HG03342 (cell line): ENCODE data around the gene COX17.

ENCODE experiments used
- ATAC-seq: cut with Tn5 transposase; IDR thresholded peaks from one replicate; pipeline ENCODE4 v1.9.1; 2021; ENCODE audit warnings: mild to moderate bottlenecking, moderate library complexity; ENCODE audit not compliant: unreplicated experiment

COX17 gene

DNA sequence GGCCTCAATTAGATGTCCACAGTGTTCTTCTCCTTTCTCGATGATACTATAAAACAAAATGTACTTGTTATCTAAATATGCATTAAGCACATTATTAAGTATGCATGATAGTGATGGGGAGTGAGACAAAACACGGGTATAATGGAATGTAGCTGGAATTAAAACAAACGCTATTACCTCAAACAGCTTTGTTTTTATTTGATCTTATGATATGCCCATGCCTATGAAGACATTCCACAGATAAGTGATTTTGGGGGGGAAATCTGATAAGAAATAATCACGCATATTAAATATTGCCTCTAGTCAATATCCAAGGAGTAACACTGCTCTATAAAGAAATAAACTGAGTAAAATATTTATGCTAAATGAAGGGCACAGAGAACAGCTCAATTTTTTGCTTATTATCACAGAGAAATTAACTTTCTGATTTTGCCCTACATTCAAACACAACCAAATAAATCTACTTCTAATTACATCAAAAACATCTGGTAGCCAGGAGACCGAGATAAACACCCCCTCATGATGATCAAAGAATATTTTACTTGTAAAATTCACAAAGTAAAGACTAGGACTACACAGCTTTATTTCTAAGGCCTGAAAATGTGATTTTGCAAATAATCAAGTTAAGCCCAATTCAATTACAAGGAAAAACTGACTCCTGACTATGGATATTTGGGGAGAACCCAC, 1.9 kb downstream of the COX17 start:
- ATAC-seq: no peak

DNA sequence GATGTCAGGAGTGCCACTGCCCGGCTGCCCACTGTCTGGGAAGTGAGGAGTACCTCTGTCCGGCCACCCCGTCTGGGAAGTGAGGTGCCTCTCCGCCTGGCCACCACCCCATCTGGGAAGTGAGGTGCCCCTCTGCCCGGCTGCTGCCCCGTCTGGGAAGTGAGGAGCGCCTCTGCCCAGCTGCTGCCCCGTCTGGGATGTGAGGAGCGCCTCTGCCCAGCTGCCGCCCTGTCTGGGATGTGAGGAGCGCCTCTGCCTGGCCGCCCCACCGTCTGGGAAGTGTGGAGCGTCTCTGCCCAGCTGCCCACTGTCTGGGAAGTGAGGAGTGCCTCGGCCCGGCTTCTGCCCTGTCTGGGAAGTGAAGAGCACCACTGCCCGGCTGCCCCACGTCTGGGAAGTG, 3.3 kb downstream of the COX17 start:
- no peak for ATAC-seq

DNA sequence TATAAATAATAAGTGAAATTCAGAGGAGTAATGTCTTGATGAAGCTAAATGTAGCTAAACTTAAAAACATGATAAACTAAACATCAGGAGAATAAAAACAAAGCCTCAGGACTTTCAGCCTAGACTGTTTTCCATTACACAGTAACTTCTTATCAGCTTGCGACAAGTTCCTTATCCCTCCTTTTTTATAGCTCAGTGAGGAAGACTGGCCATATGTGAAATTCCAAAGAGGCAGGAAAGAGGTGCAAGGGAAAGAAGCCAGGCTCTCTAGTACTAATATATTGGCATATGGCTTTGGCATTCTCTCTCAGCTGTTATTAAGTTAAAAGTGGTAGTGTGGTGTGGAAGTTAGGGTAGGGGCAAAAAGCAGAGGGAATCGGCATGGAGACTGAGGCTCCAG, 4.4 kb downstream of the COX17 start:
- no peak for ATAC-seq

- no peak for ATAC-seq
These were observed 7.2 kb downstream of the COX17 start for GRCh38 chr3:119669906-119670570.

- ATAC-seq: no peak
These were observed 11.1 kb downstream of the COX17 start for GRCh38 chr3:119665954-119666559.

DNA sequence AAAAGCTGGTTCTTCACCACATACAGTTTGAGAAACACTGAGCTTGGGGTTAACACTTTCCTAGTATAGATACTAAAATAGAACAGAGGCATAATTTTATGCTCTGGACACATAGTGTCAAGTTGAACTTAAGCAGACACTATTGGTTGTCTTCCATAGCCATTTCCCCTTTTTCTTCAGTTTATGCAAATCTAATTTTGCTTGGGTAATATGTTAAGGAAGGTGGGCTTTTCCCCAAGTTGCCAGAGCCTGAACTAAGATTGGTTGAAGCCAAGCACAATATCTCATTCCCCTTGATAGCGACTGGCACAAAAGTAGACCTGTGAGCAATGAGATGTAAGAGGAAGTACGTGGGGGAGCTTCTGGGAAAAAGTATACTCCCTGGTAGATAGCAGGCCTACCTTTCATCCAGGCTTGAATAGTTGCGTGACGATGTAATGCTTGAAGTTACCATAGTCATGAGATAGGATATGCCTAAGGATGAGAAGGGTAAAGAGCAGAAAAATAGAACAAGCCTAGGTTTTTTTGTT, 12.3 kb downstream of the COX17 start:
- ATAC-seq: no peak

GRCh38 chr3:119664370-119664769, 12.8 kb downstream of the COX17 start:
- no peak for ATAC-seq

- ATAC-seq: no peak
These were observed 13.3 kb downstream of the COX17 start for GRCh38 chr3:119663885-119664284.

DNA sequence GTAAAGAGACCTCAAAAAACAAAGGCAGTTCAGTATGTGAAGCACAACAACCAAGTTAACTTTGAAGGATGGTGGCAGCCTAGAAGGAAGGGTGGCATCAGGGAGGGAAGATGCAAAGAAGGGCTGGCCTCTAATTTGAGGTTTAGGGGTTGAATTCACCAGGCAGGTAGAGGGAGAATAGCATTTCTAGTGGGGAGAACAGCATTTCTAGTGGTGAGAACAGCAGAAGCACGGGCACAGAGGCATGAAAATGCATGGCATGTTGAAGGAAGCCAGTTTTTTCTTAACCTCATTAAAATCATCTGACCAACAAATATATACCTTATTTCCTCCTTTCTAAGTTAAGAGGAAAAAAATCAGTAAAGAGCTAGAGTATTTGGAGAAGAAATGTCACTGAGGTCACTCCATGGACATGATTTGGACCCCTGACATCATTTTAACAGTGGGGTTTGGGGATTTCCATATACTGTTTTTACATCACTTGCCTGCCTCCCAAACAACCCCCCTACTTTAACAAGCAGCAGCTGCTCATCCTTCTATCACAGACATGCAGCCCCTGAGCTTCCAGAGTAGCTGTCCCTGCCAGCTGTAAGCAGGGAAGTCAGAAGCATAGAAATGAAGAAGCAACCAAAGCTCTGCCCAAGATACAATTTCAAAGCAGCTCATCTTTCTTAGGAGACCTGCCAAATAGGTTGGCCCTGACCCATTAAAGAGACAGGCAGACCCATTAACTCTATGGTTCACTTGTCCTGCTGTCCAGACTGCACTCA, 14.4 kb downstream of the COX17 start:
- no peak for ATAC-seq

GRCh38 chr3:119660474-119661440, 16.4 kb downstream of the COX17 start, which contains the start of gene POPDC2:
Gene POPDC2 (minus strand): TSS chr3:119660589. CDS start chr3:119660423, 166 bp downstream.
- ATAC-seq: no peak

- no peak for ATAC-seq
These were observed 17.5 kb downstream of the COX17 start for GRCh38 chr3:119659606-119660291.

GRCh38 chr3:119658994-119659393, 18.2 kb downstream of the COX17 start:
- ATAC-seq: no peak

DNA sequence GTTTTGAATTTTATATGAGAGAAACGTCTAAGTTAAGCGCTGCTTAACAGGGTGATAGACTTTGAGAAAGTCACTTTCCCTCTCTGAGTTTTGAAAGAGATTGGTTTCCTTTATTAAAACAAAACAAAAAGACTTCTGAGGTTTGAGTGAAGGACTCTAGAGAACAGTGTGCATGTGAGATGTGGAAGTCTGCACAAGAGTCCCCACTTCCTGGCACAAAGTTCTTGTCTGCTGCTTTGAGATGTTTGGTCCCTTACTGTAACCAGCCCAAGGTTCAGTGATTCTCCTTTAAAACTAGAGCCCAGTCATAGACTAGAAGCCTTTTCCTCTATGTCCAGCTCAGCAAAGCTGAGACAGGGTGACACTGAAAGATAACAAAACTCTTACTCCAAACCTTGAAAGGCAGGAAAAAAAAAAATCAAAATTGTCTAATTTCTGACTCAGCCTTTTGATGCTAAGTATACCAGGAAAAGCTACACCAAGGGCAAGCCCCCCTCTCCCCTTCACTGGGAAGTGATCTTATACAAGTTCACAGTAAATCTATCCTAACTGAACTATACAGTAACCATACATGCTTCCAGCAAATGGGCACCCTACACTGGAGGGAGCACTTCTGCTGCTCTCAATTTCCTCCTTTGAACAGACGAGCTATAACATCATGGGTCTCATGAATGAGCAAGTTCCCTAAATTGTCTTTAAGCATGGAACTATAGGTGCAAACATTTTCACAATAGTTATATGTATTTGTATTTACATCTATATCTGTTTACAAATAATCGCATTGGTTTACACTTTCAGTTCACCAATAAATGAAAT, 19.1 kb downstream of the COX17 start:
- no peak for ATAC-seq

DNA sequence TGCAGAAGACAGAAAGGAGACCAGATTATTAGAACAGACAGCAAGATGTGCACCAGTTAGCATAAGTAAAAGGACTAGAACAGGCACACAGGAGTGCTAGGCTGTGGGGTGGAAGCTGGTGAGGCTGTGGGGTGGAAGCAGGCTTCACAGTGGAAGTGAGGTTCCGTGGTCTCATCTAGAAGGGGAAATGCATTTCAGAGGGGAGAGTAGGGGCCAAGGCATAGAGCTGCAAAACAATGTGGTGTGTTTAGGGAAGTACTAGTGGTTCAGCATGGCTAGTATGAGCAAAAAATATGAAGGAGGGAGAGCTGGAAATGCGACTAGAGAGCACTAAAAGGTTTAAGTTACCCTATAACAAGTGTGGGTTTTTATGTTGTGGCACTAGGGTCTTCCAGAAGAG, 23.3 kb downstream of the COX17 start:
- ATAC-seq: no peak

DNA sequence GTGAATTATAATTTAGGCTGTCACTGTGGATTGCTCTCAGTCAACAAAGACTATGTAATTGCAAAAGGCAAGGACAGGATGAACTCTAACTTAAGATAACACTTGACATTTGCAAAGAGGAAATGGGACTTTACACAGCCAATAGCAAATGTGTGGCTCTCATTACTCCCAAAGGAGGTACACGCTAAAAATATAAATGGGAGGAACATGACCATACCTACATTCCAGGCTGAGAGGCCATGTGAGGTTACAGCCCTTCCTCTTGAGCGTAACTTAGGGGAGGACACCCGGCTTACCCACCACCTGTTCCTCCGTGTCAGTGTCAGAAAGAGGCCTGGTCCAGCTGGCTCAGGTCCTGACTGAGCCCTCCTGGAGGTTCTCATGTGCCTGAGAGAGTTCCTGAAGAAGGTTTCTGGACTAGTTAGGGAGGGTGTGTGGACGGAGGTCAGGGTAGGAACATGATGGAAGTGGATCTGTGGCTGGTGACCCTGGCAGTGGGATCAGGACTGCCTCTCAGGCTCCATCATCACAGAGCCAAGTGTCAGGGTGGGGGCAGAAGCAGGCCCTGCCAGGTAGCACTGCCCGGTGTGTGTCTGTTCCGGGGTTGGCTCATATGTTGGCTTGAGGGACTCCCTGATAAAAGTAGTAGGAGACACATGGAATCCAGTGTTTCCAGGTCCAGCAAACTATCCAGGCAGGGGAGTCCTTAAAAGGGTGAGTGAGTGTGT, 24.7 kb downstream of the COX17 start:
- ATAC-seq: no peak

DNA sequence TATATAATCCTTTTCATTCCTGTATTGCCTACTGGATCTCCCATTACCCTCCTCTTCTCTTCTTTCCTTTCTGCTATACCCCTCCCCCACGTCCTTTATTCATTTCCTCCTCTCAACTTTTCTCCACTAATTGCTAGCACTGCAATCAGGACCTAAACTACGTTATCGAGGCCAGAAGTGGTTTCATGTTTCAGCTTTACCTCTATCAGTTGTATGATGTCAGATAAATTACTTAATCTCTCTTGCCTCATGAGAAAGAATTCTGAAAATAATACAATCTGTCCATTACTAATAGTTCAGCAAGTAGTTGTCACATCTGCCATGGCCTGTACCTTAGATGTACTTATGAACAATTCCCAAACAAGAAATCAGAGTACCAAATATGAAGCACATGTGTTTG, 27.4 kb downstream of the COX17 start:
- no peak for ATAC-seq

- no peak for ATAC-seq
These were observed 29.2 kb downstream of the COX17 start for GRCh38 chr3:119647843-119648575.
